ENCODE results near the gene TUT7.

- TF ChIP-seq SP1 (IDR thresholded peaks at IDR 0.05): no peak
- no peak for TF ChIP-seq FOXA1 (IDR thresholded peaks at IDR 0.05)
- no peak for TF ChIP-seq BHLHE40 (IDR thresholded peaks at IDR 0.05; ENCODE audit: borderline replicate concordance)
- TF ChIP-seq ZNF384 (IDR thresholded peaks at IDR 0.05): no peak
- no peak for TF ChIP-seq ELF4 (IDR thresholded peaks at IDR 0.05)
- no peak for TF ChIP-seq FOXM1 (IDR thresholded peaks at IDR 0.05; ENCODE audit: borderline replicate concordance)
- no peak for TF ChIP-seq NFRKB (IDR thresholded peaks at IDR 0.05)
- no peak for TF ChIP-seq ARNT (IDR thresholded peaks at IDR 0.05)
- no peak for TF ChIP-seq SUZ12 (IDR thresholded peaks at IDR 0.05)
Measured at GRCh38 chr9:86308687-86309086, 45.5 kb downstream of the TUT7 start.

Data from HEK293T (cell line).